Neural crest cell (in vitro differentiated cells): Measurements from ENCODE around the gene HMGA1. TPM values are rescaled to one million over a fixed set of nuclear protein-coding genes. Genes with fewer than 3 reads are reported as not detected.
A peak's percentile ranks its signal among the peaks of the same experiment; 100 is the strongest.

Source experiments
- DNase-seq: peaks from one replicate; pipeline ENCODE4 v3.0.0; 2021; ENCODE audit warnings: low read depth, mixed read lengths, low spot score
- H3K27ac Mint-ChIP-seq: one replicate; pipeline ENCODE4 v1.8.0; 2021; ENCODE audit warnings: mild to moderate bottlenecking, mixed read lengths; ENCODE audit not compliant: unreplicated experiment
- H3K27me3 Mint-ChIP-seq: 2 replicates; pipeline ENCODE4 v1.8.0; 2021; ENCODE audit warnings: low read depth, mild to moderate bottlenecking, mixed read lengths
- H3K36me3 Mint-ChIP-seq: 2 replicates; pipeline ENCODE4 v1.8.0; 2021; ENCODE audit warnings: low read depth, mild to moderate bottlenecking, mixed read lengths
- H3K4me1 Mint-ChIP-seq: 2 replicates; pipeline ENCODE4 v1.8.0; 2021; ENCODE audit warnings: mixed read lengths
- H3K4me3 Mint-ChIP-seq: one replicate; pipeline ENCODE4 v1.8.0; 2021; ENCODE audit warnings: mild to moderate bottlenecking, mixed read lengths
- H3K9me3 Mint-ChIP-seq: 2 replicates; pipeline ENCODE4 v1.8.0; 2021; ENCODE audit warnings: mixed read lengths
- CTCF ChIP-seq: fragments of 200-600 bp; sonication (generic); conservative IDR thresholded peaks from 2 replicates; pipeline ENCODE4 v1.5.0; 2021; ENCODE audit warnings: antibody characterized with exemption, mild to moderate bottlenecking
- total RNA-seq: library from RNA; stranded (reverse); gene quantifications from 2 replicates; pipeline ENCODE4 v1.2.1, GENCODE V29; 2021

Gene HMGA1
- total RNA-seq, 1 donor from 2014 or later = 1,143 TPM

GRCh38 chr6:34239893-34240292, 3.2 kb downstream of the HMGA1 start:
- H3K36me3 Mint-ChIP-seq = peaks cover 11% of the 10 kb centered on the region
- peaks cover 6% of the 10 kb centered on the region for H3K27me3 Mint-ChIP-seq
- H3K4me1 Mint-ChIP-seq = peaks cover 64% of the 10 kb centered on the region
- TF ChIP-seq CTCF = no peak
- H3K4me3 Mint-ChIP-seq = peak overlapping the region; percentile 98
- H3K27ac Mint-ChIP-seq = no peak overlapping the region
- DNase-seq = no peak
- no peaks in the 10 kb centered on the region for H3K9me3 Mint-ChIP-seq

DNA sequence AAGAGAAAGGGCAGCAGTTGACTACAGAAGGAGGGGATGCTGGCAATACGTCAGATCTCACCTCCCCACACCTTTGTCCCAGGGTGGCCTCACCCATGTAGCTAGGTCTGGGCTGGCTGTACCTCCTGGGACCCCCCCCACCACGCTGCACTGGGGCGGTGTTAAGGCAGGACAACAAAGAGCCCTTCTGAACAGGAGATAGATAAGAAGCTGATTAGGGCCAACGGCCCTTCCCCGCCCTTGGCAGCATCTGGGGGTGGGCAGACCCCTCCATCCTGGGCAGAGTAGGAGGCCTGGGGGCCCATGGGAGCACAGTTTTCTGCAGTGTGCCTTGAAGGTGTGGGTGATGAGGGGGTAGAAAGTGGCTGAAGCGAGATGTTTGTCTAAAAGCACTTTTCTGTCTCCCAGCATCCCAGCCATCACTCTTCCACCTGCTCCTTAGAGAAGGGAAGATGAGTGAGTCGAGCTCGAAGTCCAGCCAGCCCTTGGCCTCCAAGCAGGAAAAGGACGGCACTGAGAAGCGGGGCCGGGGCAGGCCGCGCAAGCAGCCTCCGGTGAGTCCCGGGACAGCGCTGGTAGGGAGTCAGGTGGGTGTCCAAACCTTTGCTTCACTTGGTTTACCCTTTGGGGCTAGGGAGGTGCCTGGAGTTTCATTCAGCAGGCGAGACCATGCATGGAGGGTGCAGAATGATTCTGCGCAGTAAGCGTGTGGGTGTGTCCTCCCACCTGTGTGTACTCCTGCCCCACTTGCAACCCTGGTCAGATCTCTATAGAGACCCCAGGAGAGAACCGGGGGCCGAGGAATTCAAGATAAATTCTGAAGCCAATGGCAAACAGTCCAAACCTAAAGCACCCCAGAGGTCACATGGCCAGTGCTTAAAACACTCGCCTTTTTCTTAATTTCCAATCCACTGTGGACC, 3.9 kb downstream of the HMGA1 start:
- H3K27ac Mint-ChIP-seq = no peak overlapping the region
- H3K36me3 Mint-ChIP-seq = peaks cover 14% of the 10 kb centered on the region
- DNase-seq = no peak
- H3K4me1 Mint-ChIP-seq = peaks cover 69% of the 10 kb centered on the region
- TF ChIP-seq CTCF = no peak
- H3K27me3 Mint-ChIP-seq = peaks cover 6% of the 10 kb centered on the region
- H3K4me3 Mint-ChIP-seq = peak overlapping the region; percentile 82
- H3K9me3 Mint-ChIP-seq = no peaks in the 10 kb centered on the region

DNA sequence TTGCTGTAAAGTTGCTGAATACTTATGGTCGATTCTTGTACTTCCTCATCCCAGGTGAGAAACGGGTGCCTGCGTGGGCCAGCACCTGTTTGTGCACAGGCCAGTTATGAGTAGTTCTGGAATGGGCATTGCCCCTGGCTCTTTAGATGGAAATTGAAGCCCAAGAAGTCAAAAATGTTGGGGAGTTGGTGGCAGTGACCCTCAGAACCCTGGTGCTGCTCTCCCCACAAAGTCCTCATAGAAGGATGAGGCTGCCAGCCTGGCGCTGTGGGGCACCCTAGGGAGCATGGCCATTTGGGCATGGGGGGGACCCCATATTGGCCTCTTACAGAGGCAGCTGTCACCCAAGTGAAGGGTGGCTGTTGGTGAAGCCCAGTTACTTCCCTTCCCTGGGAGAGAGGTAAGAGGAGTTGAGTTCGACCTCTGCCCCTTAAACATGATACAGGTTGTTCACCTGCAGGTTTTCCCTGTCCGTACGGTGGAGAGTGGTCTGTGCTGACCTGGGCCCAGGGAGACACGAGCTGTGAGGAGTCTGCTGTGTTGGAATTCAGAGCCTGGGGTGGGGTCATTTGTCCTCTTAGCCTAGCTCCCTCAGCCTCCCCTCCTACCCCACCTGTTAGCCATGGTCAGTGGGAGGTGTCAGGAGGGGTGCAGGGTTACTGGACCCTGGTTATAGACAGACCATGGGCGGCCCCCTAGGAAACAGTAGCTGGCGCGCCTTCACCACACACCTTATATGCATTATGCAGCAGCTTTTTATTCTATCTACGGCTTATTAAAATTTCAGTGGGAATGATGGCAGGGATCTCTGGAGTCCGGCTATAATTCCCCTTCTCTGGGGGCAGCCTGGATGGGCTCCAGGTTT, 4.9 kb downstream of the HMGA1 start:
- Mint-ChIP-seq H3K36me3 (peaks cover 16% of the 10 kb centered on the region), H3K9me3 (no peaks in the 10 kb centered on the region), H3K27me3 (peaks cover 3% of the 10 kb centered on the region), H3K4me3 (peak overlapping the region; percentile 82), H3K27ac (peak overlapping the region; percentile 57), H3K4me1 (peaks cover 73% of the 10 kb centered on the region)
- no peak for DNase-seq
- no peak for TF ChIP-seq CTCF

- TF ChIP-seq CTCF = no peak
- H3K4me1 Mint-ChIP-seq = peaks cover 77% of the 10 kb centered on the region
- peaks cover 16% of the 10 kb centered on the region for H3K36me3 Mint-ChIP-seq
- H3K4me3 Mint-ChIP-seq = peak overlapping the region; percentile 82
- DNase-seq = no peak
- no peaks in the 10 kb centered on the region for H3K9me3 Mint-ChIP-seq
- H3K27me3 Mint-ChIP-seq = peaks cover 7% of the 10 kb centered on the region
- H3K27ac Mint-ChIP-seq = peak overlapping the region; percentile 43
These were observed 5.8 kb downstream of the HMGA1 start for GRCh38 chr6:34242252-34243130.
